ENCODE measurements around the gene FFAR1.

- no peak for TF ChIP-seq CTCF (IDR thresholded peaks at IDR 0.05)
- TF ChIP-seq POLR2A (IDR thresholded peaks at IDR 0.05), result no peak
Observed at GRCh38 chr19:35397064-35397463, 49.4 kb downstream of the FFAR1 start.
